Kidney tubule cell (primary cell): ENCODE data around the gene SLC16A12.

Experiments
- DNase-seq: peaks from one replicate; pipeline ENCODE4 v3.0.0-alpha.2; 2018; ENCODE audit warnings: low spot score

SLC16A12 gene

GRCh38 chr10:89390476-89391225 lies 144.7 kb downstream of the SLC16A12 start:
- DNase-seq: no peak

- peak; percentile 49 for DNase-seq
Measured at GRCh38 chr10:89389254-89389653, 146.1 kb downstream of the SLC16A12 start.

- DNase-seq: no peak
Measured at GRCh38 chr10:89388806-89389205, 146.6 kb downstream of the SLC16A12 start.

GRCh38 chr10:89384474-89385340 lies 150.7 kb downstream of the SLC16A12 start:
- no peak for DNase-seq

GRCh38 chr10:89382757-89383156 lies 152.6 kb downstream of the SLC16A12 start:
- DNase-seq: no peak
